Endothelial cell (in vitro differentiated cells): ENCODE data around the gene INPP4A. TPM values are rescaled to one million over a fixed set of nuclear protein-coding genes. Genes with fewer than 3 reads are reported as not detected.

Source experiments
- DNase-seq: peaks from one replicate; pipeline ENCODE4 v3.0.0; 2021; ENCODE audit warnings: low spot score
- H3K27ac Mint-ChIP-seq: one replicate; pipeline ENCODE4 v1.8.0; 2021; ENCODE audit warnings: mixed read lengths, inconsistent platforms; ENCODE audit not compliant: unreplicated experiment
- H3K27me3 Mint-ChIP-seq: one replicate; pipeline ENCODE4 v1.8.0; 2021; ENCODE audit warnings: mild to moderate bottlenecking, moderate library complexity, mixed read lengths, inconsistent platforms; ENCODE audit not compliant: unreplicated experiment
- H3K36me3 Mint-ChIP-seq: one replicate; pipeline ENCODE4 v1.8.0; 2021; ENCODE audit warnings: mild to moderate bottlenecking, low read depth, mixed read lengths, inconsistent platforms; ENCODE audit not compliant: unreplicated experiment
- H3K4me1 Mint-ChIP-seq: one replicate; pipeline ENCODE4 v1.8.0; 2021; ENCODE audit warnings: mild to moderate bottlenecking, mixed read lengths, inconsistent platforms; ENCODE audit not compliant: unreplicated experiment
- H3K4me3 Mint-ChIP-seq: one replicate; pipeline ENCODE4 v1.8.0; 2021; ENCODE audit warnings: mild to moderate bottlenecking, mixed read lengths, inconsistent platforms; ENCODE audit not compliant: unreplicated experiment
- H3K9me3 Mint-ChIP-seq: one replicate; pipeline ENCODE4 v1.8.0; 2021; ENCODE audit warnings: mixed read lengths, inconsistent platforms; ENCODE audit not compliant: unreplicated experiment
- total RNA-seq: library from RNA; stranded (reverse); fragmentation: NEBNext Ultra II Directional; extraction: Animal tissue kit (Norgen Biotek cat#: 25700); gene quantifications from one replicate; pipeline ENCODE4 v1.2.1, GENCODE V29; 2021; ENCODE audit not compliant: unreplicated experiment
- TF ChIP-seq, protein P1 (sequence below): fragments of 200-600 bp; sonication (generic); IDR thresholded peaks from one replicate; pipeline ENCODE4 v1.5.0; 2021; ENCODE audit warnings: antibody characterized with exemption; ENCODE audit not compliant: unreplicated experiment

The INPP4A gene
- total RNA-seq, 1 donor from 2014 or later: 26.8 TPM

DNA sequence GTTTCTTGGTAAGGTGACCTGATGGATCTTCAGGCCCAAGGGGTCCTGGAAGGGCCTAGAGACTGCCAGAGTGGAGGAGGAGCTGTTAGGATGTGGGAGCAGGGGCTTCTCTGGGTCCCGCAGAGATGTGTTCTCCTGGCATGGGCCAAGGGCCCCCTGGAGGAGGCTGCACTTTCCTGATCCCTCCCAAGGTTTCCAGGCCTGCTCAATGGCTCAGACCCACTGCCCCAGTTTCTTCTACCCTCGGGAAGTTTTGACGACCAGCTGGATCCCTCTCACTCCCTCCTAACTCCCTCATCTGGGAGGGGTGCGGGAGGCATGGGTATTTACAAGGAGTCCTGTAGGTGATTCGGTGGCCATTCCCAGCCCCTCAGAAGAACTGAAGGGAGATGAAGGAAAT is 127.6 kb downstream of the INPP4A start:
- Mint-ChIP-seq H3K9me3 (no peaks in the 10 kb centered on the region), H3K27ac (no peak overlapping the region), H3K36me3 (peaks cover 41% of the 10 kb centered on the region), H3K4me1 (no peaks in the 10 kb centered on the region), H3K4me3 (no peak overlapping the region), H3K27me3 (peaks cover 9% of the 10 kb centered on the region)
- DNase-seq: no peak
- TF ChIP-seq, protein P1, sequence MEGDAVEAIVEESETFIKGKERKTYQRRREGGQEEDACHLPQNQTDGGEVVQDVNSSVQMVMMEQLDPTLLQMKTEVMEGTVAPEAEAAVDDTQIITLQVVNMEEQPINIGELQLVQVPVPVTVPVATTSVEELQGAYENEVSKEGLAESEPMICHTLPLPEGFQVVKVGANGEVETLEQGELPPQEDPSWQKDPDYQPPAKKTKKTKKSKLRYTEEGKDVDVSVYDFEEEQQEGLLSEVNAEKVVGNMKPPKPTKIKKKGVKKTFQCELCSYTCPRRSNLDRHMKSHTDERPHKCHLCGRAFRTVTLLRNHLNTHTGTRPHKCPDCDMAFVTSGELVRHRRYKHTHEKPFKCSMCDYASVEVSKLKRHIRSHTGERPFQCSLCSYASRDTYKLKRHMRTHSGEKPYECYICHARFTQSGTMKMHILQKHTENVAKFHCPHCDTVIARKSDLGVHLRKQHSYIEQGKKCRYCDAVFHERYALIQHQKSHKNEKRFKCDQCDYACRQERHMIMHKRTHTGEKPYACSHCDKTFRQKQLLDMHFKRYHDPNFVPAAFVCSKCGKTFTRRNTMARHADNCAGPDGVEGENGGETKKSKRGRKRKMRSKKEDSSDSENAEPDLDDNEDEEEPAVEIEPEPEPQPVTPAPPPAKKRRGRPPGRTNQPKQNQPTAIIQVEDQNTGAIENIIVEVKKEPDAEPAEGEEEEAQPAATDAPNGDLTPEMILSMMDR: no peak

DNA sequence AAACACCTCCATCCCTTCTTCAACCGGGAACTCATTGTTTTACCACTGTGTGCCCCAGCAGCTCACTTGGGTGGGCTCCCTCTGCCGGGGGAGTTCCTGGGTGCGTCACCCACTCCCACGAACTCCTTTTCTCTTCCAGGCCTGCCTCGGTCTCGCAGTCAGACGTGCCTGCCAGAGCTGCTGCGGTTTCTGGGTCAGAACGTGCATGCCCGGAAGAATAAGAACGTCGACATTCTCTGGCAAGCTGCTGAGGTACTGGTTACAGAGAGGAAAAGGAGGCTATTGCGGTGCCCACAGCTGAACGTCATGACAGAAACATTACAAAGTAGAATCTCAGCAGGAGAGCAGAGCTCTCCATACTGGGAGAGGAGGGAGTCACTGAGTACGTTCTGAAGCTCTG is 128.0 kb downstream of the INPP4A start:
- no peak overlapping the region for H3K27ac Mint-ChIP-seq
- H3K9me3 Mint-ChIP-seq: no peaks in the 10 kb centered on the region
- no peak overlapping the region for H3K4me3 Mint-ChIP-seq
- DNase-seq: no peak
- no peaks in the 10 kb centered on the region for H3K4me1 Mint-ChIP-seq
- peaks cover 9% of the 10 kb centered on the region for H3K27me3 Mint-ChIP-seq
- H3K36me3 Mint-ChIP-seq: peaks cover 43% of the 10 kb centered on the region
- TF ChIP-seq, protein P1: no peak

DNA sequence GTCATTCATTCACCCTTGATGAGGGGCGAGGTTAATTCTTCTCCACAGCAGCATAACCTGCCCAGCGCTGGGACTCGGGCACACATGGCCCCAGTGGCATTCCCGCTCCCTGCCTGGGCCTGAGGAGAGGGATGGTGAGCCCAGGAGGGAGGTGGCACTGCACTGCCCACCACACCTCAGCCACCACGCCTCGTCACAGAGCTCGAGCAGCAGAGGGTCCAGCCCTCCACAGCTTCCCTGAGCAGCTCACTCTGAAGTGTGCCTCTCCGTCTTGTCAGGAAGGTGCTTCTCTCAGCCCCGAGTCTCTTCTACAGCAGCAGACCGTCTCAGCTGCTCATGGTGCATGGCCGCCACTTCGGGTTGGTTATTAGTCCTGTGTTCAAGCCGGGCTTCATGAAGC is 128.8 kb downstream of the INPP4A start:
- Mint-ChIP-seq H3K9me3 (no peaks in the 10 kb centered on the region), H3K36me3 (peaks cover 48% of the 10 kb centered on the region)

DNA sequence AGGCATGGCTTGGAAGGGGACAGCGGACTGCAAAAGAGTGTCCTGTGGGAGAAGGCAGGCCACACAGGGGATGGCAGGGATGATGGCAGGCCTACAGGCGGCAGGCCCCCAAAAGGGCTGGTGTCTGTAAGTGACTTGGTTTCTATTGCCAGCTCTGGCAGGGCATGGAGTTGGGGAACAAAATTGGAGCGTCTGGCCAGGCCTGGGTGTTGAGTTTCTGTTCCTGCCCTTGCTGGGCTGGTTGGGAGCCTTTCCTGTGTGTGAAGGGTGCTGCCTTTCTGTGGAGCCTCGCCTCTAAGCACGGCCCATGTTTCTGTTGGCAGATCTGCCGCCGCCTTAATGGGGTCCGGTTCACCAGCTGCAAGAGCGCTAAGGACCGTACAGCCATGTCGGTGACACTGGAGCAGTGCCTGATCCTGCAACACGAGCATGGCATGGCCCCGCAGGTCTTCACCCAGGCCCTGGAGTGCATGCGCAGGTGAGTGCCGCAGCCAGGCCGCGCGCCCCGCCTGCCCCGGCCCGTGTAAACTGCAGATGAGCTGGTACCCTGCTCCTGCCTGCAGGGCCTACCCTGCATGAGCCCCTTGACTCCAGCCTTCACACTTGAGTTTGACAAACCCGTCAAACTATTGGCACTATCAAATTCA is 132.1 kb downstream of the INPP4A start:
- Mint-ChIP-seq H3K27me3 (peaks cover 6% of the 10 kb centered on the region), H3K4me1 (no peaks in the 10 kb centered on the region), H3K9me3 (no peaks in the 10 kb centered on the region), H3K27ac (no peak overlapping the region), H3K36me3 (peaks cover 39% of the 10 kb centered on the region), H3K4me3 (no peak overlapping the region)
- no peak for DNase-seq
- TF ChIP-seq, protein P1: no peak

More for the DNA sequence above, 128.8 kb downstream of the INPP4A start:
- TF ChIP-seq, protein P1: no peak
- no peak for DNase-seq
- H3K27me3 Mint-ChIP-seq: peaks cover 7% of the 10 kb centered on the region
- no peak overlapping the region for H3K27ac Mint-ChIP-seq
- H3K4me3 Mint-ChIP-seq: no peak overlapping the region
- no peaks in the 10 kb centered on the region for H3K4me1 Mint-ChIP-seq

DNA sequence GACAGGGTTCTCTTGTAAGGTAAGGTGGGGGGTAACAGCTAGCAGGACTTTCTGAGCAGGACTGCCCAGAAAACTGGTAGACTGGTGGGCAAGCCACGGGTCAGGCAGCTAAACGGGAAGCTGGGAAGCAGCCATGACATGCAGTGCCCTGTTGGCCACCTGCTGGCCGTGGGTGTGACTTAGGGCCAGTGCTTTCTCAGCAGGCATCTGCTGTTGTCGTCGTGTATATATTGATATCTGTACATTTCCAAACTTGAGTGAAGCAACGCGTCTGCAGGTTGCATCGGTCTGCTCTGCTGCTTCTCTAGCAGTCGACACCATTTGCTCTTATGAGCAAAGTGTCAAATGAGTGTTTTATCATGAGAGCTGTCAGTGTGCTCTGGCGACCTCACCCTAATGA is 132.7 kb downstream of the INPP4A start:
- Mint-ChIP-seq H3K36me3 (peaks cover 39% of the 10 kb centered on the region), H3K4me3 (no peak overlapping the region), H3K27me3 (peaks cover 5% of the 10 kb centered on the region), H3K27ac (no peak overlapping the region), H3K4me1 (no peaks in the 10 kb centered on the region), H3K9me3 (no peaks in the 10 kb centered on the region)
- TF ChIP-seq, protein P1: no peak
- no peak for DNase-seq
